ENCODE results near the gene HRAS.

Gene HRAS

GRCh38 chr11:506995-507726 lies 28.2 kb downstream of the HRAS start, which contains the start of gene RNH1:
RNH1 (minus strand) TSS chr11:507242; CDS start chr11:502162, 5,080 bp downstream.
- DNase-seq: peak; percentile 87

- peak; percentile 95 for DNase-seq
Measured at GRCh38 chr11:506238-506994, 29.0 kb downstream of the HRAS start.

- no peak for DNase-seq
Measured at GRCh38 chr11:504994-505344, 30.4 kb downstream of the HRAS start.

GRCh38 chr11:504053-504993 lies 31.1 kb downstream of the HRAS start:
- DNase-seq: no peak

- DNase-seq: no peak
Measured at GRCh38 chr11:503179-503981, 32.0 kb downstream of the HRAS start.

GRCh38 chr11:502288-503178 lies 32.8 kb downstream of the HRAS start:
- DNase-seq: no peak

GRCh38 chr11:501683-502287 lies 33.6 kb downstream of the HRAS start:
- no peak for DNase-seq

GRCh38 chr11:501001-501682 lies 34.2 kb downstream of the HRAS start:
- no peak for DNase-seq

GRCh38 chr11:499201-500076 lies 35.9 kb downstream of the HRAS start:
- DNase-seq: no peak

GRCh38 chr11:498297-499181 lies 36.8 kb downstream of the HRAS start:
- no peak for DNase-seq

GRCh38 chr11:497565-498296 lies 37.6 kb downstream of the HRAS start:
- no peak for DNase-seq

- no peak for DNase-seq
Measured at GRCh38 chr11:496834-497564, 38.4 kb downstream of the HRAS start.

- no peak for DNase-seq
Measured at GRCh38 chr11:495537-495931, 39.8 kb downstream of the HRAS start.

- no peak for DNase-seq
Measured at GRCh38 chr11:494761-495536, 40.4 kb downstream of the HRAS start.

- no peak for DNase-seq
Measured at GRCh38 chr11:492427-493226, 42.7 kb downstream of the HRAS start.
